GM20000 (cell line): ENCODE data around the gene ZNF521.
A peak's percentile ranks its signal among the peaks of the same experiment; 100 is the strongest.

ENCODE experiments used
- DNase-seq: peaks from one replicate; pipeline ENCODE4 v3.0.0; 2012; ENCODE audit warnings: low spot score
- CTCF ChIP-seq: IDR thresholded peaks from 2 replicates; pipeline ENCODE4 v1.5.1; 2012; ENCODE audit warnings: mild to moderate bottlenecking, control low read depth; ENCODE audit errors: extremely low read depth, missing control alignments

The ZNF521 gene

GRCh38 chr18:25348386-25349130 lies 3.4 kb downstream of the ZNF521 start:
- DNase-seq: peak; percentile 10
- TF ChIP-seq CTCF: no peak

GRCh38 chr18:25346561-25346960 lies 5.4 kb downstream of the ZNF521 start:
- DNase-seq: no peak
- no peak for TF ChIP-seq CTCF

- no peak for DNase-seq
- TF ChIP-seq CTCF: no peak
Measured at GRCh38 chr18:25345081-25345866, 6.7 kb downstream of the ZNF521 start.

GRCh38 chr18:25341831-25342230 lies 10.1 kb downstream of the ZNF521 start:
- DNase-seq: no peak
- TF ChIP-seq CTCF: no peak

- no peak for TF ChIP-seq CTCF
- DNase-seq: no peak
Measured at GRCh38 chr18:25340762-25341161, 11.2 kb downstream of the ZNF521 start.

- no peak for TF ChIP-seq CTCF
Measured at GRCh38 chr18:25335676-25336075, 16.3 kb downstream of the ZNF521 start.

GRCh38 chr18:25335062-25335461 lies 16.9 kb downstream of the ZNF521 start:
- no peak for DNase-seq

More at GRCh38 chr18:25335676-25336075, 16.3 kb downstream of the ZNF521 start:
- no peak for DNase-seq

More at GRCh38 chr18:25335062-25335461, 16.9 kb downstream of the ZNF521 start:
- TF ChIP-seq CTCF: no peak
